Measurements from ENCODE around the gene PLCH1.

- no peak for TF ChIP-seq SP1 (IDR thresholded peaks at IDR 0.05)
- no peak for TF ChIP-seq FOXA1 (IDR thresholded peaks at IDR 0.05)
- TF ChIP-seq ARNT (IDR thresholded peaks at IDR 0.05) = no peak
- no peak for TF ChIP-seq BHLHE40 (IDR thresholded peaks at IDR 0.05; ENCODE audit: borderline replicate concordance)
- no peak for TF ChIP-seq HDGF (IDR thresholded peaks at IDR 0.05; ENCODE audit: borderline replicate concordance)
- TF ChIP-seq SUZ12 (IDR thresholded peaks at IDR 0.05) = no peak
- no peak for TF ChIP-seq FOXK2 (IDR thresholded peaks at IDR 0.05)
- TF ChIP-seq LEF1 (IDR thresholded peaks at IDR 0.05; ENCODE audit: borderline replicate concordance) = no peak
- TF ChIP-seq FOXM1 (IDR thresholded peaks at IDR 0.05; ENCODE audit: borderline replicate concordance) = no peak
Measured at GRCh38 chr3:155347901-155348300, 397.0 kb downstream of the PLCH1 start.
